HL-60 (cell line): ENCODE results near the gene RNLS.

Experiments used
- DNase-seq, 2 experiments: peaks; one replicate each; pipeline ENCODE4 v3.0.0-alpha.2; 2010 to 2020; ENCODE audit warnings: low read depth in 1 of 2, low spot score in 1 of 2
- H3K27ac ChIP-seq: fragments of 250-450 bp; sonication (Bioruptor Pico); replicated peaks from 2 replicates; pipeline ENCODE4 v1.5.1; 2020; ENCODE audit warnings: mild to moderate bottlenecking, moderate library complexity
- H3K27me3 ChIP-seq: fragments of 250-450 bp; sonication (Bioruptor Pico); 2 replicates; pipeline ENCODE4 v1.5.1; 2021; ENCODE audit warnings: mild to moderate bottlenecking, moderate library complexity; ENCODE audit not compliant: insufficient read depth, poor library complexity, severe bottlenecking
- H3K4me3 ChIP-seq: replicated peaks from 2 replicates; pipeline ENCODE4 v1.5.1; 2011; ENCODE audit warnings: mild to moderate bottlenecking, control low read depth, low read length; ENCODE audit not compliant: insufficient read depth
- GABPA ChIP-seq: IDR thresholded peaks from 2 replicates; pipeline ENCODE4 v1.6.1; 2012; ENCODE audit warnings: low read depth
- POLR2AphosphoS5 ChIP-seq: IDR thresholded peaks from 2 replicates; pipeline ENCODE4 v1.6.1; 2012; ENCODE audit warnings: low read depth
- SPI1 ChIP-seq: IDR thresholded peaks from 2 replicates; pipeline ENCODE4 v1.6.1; 2012; ENCODE audit warnings: low read depth, mild to moderate bottlenecking, borderline replicate concordance
- TF ChIP-seq, protein P1 (sequence below): IDR thresholded peaks from 2 replicates; pipeline ENCODE4 v1.6.1; 2012; ENCODE audit warnings: low read depth; ENCODE audit not compliant: insufficient replicate concordance
- TF ChIP-seq, protein P2 (sequence below): IDR thresholded peaks from one replicate; pipeline ENCODE4 v1.5.1; 2011; ENCODE audit warnings: low read length, control low read depth, inconsistent platforms; ENCODE audit not compliant: insufficient read depth

The RNLS gene

DNA sequence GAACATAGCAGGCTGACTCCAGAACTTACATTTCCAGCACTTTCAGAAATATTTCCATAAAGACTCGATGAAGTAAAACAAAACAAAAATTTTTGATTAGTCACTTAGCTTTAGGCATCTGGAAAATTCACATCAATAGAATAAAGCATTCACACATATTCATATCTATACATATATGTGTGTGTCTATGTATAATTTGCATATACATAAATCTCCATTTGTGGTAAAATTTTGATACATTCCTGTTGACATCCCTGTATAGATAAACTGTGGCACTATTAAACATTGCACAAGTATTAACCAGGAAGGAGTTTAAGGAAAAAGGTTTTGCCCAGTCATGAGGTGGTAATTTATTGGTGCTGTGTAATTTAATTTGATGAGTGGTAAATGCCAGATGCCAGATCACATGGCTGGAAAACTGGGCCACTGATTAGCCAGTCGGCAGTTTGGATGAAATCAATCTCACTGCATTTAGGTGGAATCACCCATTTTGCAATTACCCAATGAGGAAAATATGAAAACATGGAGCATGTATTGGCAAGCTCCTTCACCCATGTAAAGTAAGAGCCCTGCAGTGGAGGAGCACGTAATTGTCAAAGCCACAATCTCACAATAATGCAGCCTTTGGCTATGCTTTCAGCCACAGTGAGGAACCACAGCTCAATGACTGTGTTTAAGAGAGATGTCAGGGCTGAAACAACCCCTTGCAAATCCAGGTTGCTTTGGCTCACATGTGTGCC is 294.6 kb downstream of the RNLS start:
- no peak for DNase-seq
- no peak for TF ChIP-seq POLR2AphosphoS5
- no peak for TF ChIP-seq GABPA
- TF ChIP-seq, protein P1, sequence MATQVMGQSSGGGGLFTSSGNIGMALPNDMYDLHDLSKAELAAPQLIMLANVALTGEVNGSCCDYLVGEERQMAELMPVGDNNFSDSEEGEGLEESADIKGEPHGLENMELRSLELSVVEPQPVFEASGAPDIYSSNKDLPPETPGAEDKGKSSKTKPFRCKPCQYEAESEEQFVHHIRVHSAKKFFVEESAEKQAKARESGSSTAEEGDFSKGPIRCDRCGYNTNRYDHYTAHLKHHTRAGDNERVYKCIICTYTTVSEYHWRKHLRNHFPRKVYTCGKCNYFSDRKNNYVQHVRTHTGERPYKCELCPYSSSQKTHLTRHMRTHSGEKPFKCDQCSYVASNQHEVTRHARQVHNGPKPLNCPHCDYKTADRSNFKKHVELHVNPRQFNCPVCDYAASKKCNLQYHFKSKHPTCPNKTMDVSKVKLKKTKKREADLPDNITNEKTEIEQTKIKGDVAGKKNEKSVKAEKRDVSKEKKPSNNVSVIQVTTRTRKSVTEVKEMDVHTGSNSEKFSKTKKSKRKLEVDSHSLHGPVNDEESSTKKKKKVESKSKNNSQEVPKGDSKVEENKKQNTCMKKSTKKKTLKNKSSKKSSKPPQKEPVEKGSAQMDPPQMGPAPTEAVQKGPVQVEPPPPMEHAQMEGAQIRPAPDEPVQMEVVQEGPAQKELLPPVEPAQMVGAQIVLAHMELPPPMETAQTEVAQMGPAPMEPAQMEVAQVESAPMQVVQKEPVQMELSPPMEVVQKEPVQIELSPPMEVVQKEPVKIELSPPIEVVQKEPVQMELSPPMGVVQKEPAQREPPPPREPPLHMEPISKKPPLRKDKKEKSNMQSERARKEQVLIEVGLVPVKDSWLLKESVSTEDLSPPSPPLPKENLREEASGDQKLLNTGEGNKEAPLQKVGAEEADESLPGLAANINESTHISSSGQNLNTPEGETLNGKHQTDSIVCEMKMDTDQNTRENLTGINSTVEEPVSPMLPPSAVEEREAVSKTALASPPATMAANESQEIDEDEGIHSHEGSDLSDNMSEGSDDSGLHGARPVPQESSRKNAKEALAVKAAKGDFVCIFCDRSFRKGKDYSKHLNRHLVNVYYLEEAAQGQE: no peak
- no peak for TF ChIP-seq SPI1
- TF ChIP-seq, protein P2, sequence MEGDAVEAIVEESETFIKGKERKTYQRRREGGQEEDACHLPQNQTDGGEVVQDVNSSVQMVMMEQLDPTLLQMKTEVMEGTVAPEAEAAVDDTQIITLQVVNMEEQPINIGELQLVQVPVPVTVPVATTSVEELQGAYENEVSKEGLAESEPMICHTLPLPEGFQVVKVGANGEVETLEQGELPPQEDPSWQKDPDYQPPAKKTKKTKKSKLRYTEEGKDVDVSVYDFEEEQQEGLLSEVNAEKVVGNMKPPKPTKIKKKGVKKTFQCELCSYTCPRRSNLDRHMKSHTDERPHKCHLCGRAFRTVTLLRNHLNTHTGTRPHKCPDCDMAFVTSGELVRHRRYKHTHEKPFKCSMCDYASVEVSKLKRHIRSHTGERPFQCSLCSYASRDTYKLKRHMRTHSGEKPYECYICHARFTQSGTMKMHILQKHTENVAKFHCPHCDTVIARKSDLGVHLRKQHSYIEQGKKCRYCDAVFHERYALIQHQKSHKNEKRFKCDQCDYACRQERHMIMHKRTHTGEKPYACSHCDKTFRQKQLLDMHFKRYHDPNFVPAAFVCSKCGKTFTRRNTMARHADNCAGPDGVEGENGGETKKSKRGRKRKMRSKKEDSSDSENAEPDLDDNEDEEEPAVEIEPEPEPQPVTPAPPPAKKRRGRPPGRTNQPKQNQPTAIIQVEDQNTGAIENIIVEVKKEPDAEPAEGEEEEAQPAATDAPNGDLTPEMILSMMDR: no peak
- H3K27ac ChIP-seq: no peak overlapping the region

DNA sequence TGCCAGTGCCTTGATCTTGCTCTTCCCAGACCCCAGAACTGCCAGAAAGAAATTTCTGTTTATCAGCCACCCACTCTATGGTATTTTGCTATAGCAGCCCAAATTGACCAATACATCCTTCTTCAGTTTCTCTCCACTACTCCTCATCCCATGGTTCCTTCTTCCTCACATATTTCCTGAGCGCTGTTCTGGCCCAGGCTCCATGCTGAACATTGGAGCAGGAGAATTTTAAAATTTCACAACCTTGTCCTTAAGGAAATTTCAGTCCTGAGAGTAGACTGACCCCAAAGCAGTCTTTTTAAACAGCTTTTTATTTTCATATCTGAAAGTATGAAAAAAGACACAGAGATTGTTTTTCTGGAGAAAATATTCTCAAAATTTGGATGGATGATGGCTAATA is 297.1 kb downstream of the RNLS start:
- no peak overlapping the region for H3K27ac ChIP-seq
- DNase-seq: no peak
- TF ChIP-seq, protein P2: no peak
- TF ChIP-seq POLR2AphosphoS5 (no peak), GABPA (no peak), SPI1 (no peak)
- TF ChIP-seq, protein P1: no peak
- H3K4me3 ChIP-seq: no peak overlapping the region
- no peaks in the 10 kb centered on the region for H3K27me3 ChIP-seq

More for the DNA sequence above, 294.6 kb downstream of the RNLS start:
- H3K4me3 ChIP-seq: no peak overlapping the region
- H3K27me3 ChIP-seq: no peaks in the 10 kb centered on the region

DNA sequence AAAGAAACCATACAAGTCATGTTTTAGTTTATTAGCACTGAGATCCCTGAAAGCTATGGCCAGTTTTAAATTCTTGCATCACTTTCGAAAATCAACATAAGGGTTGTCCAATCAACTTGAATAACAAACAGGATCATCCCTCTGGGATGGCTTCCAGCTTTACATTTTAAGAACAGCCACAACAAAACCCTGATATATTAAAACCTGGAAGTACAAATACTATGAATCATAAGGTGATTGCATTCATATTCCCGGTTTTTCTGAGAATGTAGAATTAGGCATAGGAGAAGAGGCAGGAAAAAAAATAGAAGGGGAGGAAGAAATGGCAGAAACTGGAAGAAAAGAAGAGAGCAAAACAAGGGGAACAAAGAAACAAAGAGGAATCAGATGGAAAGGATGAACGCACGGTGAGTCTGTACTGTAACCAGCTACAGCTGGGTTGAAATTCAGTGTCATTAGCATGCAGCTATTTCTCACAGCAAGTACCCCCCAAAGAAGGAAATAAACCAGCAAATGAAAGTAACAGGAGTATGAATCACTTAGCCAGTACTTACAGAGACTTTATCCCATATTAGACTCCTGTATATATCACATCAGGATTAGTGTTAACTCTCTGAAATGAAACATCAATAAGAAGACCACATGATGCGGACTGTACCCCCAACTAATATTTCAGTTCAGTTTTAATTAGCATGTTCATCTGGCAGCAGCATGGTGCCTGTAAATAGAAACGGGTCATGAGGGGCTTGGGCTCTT is 301.3 kb downstream of the RNLS start:
- DNase-seq: no peak
- TF ChIP-seq POLR2AphosphoS5 (no peak), GABPA (no peak), SPI1 (no peak)
- TF ChIP-seq, protein P2: no peak
- TF ChIP-seq, protein P1: no peak
- H3K27me3 ChIP-seq: no peaks in the 10 kb centered on the region
- H3K27ac ChIP-seq: no peak overlapping the region
- H3K4me3 ChIP-seq: no peak overlapping the region
